Embryonic facial prominence (tissue), 1 donor: Measurements from ENCODE around the gene FHIP2A.
"Not testable (repeated sequence)": the region's sequence is repeated elsewhere in the genome, so short reads cannot be mapped to it uniquely, and the experiment has no call there.

Experiments used
- DNase-seq: peaks from one replicate; pipeline ENCODE4 v3.0.0-alpha.2; 2016; ENCODE audit errors: extremely low spot score

The FHIP2A gene

DNA sequence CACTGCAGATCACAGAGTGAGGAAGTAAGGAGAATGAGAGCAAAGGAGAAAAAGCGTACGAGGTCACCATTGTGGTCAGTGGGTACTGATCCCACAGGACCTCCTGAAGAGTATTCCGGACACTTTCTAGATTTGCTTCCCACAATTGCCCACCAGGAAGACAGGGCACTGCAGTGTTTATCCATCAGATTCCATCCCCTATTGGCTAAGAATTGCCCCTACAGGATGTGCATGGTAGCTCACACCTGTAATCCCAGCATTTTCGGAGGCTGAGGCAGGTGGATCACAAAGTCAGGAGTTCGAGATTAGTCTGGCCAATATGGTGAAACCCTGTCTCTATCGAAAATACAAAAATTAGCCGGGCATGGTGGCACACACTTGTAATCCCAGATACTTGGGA, 5.3 kb upstream of the FHIP2A start:
- no peak for DNase-seq

DNA sequence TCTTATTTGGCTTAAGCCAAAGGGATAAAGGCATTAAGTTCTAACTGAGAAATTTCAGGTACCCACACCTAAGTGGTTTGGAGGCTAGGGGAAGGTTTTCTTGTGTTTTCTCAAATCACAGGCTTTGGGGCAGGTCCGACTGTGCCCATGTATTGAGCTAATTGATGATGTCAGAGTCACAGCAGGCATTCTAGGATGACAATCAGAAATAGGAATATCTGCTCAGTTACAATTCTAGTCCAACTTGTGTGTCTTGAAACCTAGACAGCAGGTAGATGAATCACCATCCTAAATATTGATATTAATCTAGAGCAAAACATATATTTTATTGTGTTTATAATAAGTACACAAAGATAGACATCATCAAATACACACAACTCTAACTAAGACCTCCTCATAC, 2.3 kb upstream of the FHIP2A start:
- no peak for DNase-seq

DNA sequence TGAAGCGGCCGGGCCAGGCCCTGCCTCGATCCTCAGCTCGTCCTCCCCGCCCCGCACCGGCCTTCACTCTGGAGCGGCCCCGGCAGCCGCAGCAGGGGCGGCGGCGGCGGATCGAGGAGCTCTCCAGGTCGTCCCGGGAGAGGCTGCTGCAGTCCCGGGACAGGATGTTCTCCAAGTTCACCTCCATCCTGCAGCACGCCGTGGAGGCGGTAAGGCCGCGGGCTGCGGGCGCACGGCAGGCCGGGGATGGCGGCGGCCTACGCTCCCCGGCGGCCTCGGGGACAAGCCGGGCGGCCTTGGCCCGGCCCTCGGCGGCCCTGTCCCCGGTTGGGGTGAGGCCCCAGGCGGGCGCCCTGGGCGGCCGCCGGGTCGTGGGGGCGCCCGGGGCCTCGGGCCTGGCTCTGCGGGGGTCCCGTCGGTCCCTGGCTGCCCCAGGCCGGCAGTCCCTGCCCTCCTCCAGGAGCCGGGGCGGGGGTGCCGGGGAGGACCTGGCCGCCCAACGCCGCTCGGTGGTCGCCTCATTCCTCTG, 399 bp downstream of the FHIP2A start:
- no peak for DNase-seq

DNA sequence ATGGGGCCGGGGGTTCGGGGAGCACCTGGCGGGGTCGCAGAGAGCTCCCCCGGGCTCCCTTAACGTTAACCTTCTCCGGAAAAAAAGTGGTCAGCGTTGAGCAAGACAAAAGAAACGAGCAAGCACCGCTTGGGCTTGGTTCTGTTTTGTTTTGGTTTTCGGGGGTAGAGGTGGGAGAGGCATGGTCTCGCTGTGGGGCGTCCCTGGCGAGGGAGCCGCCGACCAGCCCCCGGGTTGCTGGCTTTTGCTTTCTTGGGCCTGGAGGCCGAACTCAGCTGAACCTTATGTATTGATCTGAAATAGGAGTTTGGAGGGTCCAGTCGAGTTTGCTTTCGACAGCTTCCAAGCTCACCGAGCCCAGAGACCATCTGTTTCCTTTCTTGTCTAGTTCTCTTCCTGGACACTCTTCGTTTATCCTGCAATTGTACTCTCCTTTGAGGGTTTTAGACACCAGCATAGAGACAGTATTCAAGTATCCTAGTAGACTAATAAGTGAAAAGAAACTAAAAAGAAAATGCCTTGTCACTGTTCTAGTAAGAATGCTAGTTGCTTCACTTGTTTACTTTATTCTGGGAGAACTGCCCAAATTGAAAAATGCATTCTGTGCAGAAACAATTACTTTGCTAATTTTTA, 980 bp downstream of the FHIP2A start:
- no peak for DNase-seq

DNA sequence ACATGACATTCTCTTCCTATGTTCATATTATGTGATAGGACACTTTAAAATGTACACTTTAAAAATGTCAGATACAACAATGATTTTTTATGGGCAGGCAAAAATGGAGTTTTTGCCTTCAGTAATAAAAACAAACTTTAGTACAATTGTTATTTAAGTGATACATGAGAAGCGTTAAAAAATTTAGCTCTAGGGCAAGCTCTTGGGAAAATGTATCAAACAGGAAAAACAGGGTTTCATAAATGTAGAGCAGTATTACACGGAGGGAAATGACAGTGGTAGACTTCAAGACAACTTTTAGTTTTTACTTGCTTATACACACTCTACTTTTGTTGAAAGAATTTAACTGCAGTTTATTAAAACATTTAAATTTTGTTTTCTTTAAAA, 1.5 kb downstream of the FHIP2A start:
- no peak for DNase-seq

DNA sequence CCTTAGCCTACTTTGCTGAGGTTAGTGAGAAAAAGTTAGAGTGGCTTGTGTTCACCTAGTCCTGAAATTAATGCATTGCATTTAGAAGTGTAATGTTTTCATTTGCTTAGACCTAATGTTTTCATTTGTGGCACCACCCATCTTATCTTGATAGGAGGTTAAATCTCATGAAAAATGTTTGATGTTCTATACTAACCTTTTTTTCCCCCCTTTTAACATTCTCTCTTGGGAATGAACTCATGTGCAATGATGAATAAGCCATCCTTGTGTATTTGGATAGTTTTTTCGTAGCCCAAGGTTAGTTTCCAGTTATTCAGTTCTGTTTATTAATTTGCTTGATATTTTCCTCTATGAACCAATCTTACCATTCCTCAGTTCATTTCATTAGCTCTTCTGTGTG, 2.8 kb downstream of the FHIP2A start:
- DNase-seq: no peak

DNA sequence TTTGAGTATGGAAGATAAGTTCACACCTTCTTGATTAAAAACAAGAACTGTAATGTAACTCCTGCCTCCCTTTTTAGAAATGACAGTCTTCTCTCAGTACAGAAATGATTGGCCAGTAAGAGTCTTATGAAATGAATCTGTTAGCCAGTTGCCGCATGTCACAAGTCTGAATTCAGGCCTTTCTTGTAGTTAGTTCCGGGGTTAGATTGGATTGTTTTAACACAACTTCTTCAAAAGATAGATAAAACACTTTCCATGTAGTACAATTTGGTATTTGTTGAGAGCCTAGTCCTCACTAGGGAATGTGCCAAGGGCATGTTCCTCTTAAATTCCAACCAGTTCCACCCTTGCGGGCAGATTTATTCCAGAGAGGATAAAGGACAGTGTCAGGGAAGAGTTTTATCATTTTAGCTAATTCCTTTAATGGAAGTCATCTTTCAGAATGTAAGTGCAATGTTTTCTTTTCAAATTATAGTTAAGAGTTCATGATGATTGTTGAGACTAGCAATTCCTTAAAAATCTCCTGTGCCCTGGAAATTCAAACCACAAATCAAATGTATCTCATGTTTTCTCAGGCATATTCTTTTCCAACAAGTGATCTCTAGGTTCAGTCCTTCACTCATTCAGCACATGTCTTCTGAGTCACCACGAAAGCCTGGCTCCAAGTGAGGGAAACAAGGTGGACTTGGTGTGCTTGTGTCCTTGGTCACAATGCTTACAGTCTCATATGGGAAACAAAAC, 4.1 kb downstream of the FHIP2A start:
- DNase-seq: no peak

DNA sequence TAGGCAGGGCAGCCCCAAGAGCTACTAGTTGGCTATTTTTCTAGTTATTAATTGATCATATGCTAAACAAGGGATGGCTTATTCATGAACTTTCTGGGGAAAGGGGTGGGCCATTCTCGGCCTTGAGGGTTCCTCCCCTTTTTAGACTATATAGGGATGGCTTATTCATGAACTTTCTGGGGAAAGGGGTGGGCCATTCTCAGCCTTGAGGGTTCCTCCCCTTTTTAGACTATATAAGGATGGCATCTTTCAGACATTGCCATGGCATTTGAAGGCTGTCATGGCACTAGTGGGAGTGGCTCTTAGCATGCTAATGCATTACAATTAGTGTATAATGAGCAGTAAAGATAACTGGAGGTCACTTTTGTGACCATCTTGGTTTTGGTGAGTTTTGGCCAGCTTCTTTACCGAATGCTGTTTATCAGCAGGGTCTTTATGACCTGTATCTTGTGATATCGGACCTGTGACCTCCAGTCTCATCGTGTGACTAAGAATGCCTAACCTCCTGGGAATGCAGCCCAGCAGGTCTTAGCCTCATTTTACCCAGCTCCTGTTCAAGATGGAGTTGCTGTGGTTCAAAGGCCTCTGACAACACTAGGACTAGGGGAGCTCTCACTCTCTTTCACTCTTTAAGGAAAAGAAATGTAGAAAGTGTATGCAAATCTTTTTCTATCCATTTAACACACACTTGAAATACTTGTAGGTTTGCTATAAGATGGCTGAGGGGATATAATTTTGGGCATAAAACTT, 7.8 kb downstream of the FHIP2A start:
- DNase-seq: no peak

DNA sequence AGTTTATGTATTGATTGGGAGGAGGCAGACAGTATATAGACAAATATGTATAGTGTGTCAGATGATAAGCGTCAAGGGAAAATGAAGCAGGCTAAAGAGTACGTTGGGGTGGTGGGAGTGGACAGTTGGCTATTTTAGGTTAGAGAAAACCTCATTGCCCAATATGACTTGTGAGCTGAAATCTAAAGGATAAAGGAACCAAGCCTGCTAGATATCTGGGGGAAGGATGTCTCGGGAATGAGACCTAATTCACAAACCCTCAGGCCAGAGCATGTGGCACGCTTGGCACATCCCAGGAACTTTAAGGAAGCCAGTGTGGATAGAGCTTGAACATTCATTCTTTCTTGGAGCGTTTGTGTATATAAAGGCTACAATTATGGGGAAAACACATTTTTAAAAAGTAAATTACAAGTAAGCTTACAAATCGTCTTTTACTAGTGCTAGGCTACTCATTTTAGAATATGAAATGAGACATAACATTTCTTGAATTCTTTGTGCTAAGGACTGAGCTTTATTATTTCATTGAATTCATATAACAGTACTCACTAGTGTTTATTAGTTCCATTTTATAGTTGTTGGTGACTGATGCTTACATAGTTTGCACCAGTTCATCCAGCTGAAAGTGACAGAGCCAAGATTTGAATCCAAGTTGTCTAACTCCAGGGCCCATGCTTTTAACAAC, 9.7 kb downstream of the FHIP2A start:
- DNase-seq: no peak

DNA sequence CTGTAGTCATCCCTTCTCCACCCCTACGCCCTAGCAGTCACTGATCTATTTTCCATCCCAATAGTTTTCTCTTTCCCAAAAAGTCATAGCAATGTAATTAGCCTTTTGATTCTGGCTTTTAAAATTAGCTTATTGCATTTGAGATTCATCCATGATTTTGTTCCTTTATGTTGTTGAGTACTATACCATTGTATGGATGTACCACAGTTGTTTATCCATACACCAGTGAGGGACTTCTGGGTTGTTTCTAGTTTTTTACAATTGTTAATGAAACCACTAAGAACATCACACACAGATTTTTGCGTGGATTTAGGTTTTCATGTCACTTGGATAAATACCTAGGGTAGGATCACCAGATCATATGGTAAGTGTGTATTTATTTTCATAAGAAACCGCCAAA, 16.1 kb downstream of the FHIP2A start:
- DNase-seq: no peak

DNA sequence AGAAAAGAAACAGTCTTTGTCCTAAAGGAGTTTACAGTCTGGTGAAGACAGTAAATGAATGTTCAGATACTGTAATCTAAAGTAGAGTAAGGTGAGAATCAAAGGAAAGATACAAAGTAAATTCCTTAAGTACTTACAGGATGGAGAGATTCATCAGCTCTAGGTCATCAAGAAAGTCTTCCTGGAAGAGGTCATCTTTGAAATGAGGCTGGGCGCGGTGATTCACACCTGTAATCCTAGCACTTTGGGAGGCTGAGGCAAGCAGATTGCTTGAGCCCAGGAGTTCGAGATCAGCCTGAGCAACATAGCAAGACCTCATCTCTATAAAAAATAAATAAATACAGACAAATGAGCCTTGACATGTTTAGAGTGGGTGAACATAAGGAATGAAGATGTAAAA, 18.3 kb downstream of the FHIP2A start:
- DNase-seq: no peak

DNA sequence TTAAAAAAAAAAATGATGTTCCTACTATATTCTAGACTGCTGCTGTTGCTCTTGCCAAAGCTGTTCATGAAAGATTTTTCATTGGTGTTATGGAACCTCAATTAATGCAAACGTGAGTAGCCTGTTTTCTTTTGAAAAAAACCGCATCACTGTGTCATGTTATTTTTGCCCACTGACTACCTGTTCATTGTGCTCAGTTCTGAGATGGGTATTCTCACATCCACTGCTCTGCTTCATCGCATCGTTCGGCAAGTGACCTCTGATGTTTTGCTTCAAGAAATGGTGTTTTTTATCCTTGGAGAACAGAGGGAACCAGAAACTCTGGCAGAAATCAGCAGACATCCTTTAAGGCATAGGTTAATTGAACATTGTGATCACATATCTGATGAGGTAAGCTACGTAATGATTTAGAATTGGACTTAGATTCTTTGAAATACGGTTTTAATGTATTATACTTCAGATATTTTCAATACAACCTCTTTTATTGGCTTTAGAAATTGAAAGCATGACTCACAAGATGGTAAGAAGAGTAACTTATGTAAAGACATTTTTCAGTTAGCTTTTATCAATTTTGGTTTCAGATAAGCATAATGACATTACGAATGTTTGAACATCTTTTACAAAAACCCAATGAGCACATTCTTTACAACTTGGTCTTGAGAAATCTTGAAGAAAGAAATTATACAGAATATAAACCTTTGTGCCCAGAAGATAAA, 24.6 kb downstream of the FHIP2A start:
- DNase-seq: no peak

DNA sequence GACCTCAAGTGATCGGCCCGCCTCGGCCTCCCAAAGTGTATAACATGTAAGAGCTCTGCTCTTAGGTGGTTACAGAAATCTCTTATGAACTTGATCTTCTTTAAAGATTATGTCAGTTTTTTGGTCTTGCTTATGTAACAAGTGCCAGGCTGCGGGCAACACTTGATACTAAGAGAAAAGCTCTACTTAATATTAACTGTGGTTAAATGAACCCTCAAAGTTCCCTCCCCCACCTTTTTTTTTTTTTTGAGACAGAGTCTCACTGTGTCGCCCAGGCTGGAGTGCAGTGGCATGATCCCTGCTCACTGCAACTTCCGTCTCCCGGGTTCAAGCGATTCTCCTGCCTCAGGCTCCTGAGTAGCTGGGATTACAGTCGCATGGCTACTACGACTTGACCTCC, 25.9 kb downstream of the FHIP2A start:
- DNase-seq: not testable (repeated sequence)

DNA sequence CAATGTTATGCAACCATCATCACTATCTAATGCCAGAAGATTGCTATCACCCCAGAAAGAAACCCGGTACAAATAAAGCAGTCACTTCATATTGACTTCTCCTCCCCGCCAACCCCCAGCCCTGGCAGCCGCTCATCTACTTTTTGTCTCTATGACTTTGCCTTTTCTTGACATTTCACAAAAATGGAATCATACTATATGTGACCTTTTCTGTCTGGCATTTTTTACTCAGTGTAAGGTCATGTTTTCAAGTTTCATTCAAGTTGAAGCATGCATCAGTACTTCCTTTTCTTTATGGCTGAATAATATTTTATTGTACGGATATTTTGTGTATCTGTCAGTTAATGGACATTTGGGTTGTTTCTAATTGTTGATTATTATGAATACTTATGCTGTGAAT, 28.1 kb downstream of the FHIP2A start:
- no peak for DNase-seq

DNA sequence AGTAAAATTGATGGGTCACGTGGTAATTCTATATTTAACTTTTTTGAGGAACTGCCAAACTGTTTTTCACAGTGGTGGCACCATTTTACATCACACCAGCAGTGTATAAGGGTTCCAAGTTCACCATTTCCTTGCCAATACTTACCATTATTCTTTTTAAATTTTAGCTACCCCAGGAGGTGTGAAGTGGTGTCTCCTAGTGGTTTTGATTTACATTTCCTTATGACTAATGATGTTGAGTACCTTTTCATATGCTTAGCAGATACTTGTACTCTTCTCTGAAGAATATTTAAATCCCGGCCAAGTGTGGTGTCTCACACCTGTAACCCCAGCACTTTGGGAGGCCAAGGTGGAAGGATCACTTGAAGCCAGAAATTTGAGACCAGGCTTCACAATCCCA, 28.5 kb downstream of the FHIP2A start:
- DNase-seq: no peak

DNA sequence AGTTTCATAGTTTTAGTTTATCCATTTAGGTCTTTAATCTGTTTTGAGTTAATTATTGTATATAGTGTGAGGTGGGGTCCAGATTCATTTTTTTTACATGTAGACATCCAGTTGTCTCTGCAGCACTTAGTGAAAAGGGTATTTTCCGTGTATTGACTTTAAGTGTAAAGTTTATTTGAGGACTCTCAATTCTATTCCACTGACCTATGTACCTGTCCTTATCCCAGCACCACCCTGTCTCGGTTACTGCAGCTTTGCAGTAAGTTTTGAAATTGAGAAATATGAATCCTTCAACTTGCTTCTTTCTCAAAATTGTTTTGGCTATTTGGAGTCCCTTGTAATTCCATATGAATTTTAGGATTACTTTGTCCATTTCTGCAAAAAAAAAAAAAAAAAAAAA, 29.8 kb downstream of the FHIP2A start:
- DNase-seq: no peak

DNA sequence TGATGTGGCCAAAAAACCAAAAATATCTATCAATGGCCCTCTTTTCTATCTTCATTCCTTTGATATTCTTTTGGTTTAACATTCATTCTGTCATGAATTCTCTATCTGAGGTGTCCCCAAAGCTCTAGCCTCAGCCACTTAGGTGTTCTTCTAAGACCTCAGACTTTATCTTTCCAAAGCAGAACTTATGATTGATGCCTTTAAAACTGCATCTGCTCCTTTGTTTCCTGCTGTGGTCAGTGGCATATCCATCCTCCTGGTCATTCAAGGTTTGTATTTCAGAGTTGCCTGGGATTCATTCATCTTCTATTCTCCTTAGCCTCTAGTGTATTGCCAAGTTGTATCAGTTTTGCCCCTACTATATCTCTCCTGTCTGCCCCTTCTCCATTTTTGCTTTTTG, 30.6 kb downstream of the FHIP2A start:
- no peak for DNase-seq

DNA sequence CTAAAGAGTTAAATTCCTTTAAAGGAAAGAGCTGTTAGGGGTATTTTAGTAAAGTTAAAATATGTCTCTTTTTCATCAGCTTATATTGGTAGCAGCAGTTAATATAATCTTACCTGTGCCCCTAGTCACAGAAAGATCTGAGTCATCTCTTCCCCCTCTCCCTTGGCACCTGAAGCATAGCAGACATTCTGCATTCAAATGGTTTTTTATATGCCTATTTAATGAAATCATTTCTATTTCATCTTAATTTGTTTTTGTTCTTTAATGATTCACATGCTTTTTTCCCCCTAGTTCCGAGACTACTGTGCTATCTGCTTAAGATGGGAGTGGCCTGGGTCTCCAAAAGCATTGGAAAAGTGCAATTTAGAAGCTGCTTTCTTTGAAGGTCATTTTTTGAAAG, 33.3 kb downstream of the FHIP2A start:
- DNase-seq: no peak

DNA sequence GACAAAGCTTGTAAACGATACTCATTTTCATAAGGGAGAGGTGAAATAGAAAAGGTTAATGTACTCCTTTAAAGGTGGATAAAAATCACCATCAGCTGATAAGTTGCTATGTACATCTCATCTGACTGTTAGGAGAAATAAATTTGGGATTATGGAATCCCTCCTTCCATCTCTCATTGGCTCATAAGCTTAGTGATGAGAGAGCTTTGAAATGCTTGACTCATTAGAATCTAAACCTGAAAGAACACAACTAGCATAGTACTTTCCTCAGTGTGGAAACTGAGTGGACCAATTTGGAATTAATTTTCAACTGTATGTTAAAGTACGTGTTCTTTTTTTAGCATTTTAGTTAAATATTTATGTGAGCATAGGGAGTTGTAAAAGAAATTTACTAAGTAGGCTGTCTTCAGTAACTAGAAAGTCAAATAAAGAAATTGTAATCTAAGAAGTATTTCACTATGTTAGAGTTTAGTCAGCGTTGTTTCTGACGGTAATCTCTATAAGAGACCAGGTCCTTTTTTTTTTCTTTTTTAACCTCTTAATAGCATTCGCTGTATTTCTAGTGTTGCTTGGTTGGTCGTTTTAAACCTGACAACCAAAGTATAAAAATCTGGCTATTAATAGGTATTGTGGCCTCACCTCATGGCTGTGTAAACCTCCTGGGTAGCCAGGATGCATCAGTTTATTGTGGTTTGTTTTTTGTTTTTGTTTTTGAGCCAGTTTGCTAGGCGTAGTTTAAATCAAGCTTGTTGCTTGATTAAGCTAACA, 34.4 kb downstream of the FHIP2A start:
- DNase-seq: no peak

DNA sequence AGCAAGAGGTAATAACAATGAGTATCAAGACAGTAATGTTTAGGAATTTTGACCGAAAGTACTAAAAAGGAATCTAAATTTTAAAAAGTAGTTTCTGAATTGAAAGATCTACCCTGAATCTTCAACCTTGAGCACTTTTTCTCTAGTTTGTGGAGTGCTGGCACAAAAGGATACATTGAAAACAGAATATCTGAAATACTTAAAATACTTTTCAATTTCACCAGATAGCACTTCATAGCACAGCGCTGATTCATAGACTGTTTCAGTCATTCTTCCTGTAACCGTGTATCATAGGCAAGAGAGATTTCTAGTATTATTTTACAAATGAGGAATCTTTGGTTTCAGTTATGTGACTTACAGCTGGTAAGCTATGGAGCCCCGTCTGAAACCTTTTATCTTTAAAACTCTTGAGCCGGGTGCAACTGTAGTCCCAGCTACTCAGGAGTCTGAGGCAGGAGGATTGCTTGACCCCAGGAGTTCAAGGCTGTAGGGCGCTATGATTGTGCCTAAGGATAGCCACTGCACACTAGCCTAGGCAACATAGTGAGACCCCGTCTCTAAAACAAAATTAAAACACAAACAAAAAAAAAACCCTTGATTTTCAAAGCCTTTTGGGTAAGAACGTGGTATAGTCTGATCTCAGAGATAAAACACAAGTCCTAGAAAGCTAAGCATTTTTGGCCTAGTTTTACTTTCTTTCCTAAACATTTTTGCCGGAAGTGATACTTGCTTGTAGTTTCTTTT, 35.1 kb downstream of the FHIP2A start:
- DNase-seq: no peak
